MCF 10A (cell line): ENCODE measurements around the gene PIGU. TPM values are rescaled to one million over a fixed set of nuclear protein-coding genes. Genes with fewer than 3 reads are reported as not detected.

Source experiments
- BruUV-seq: library from RNA; stranded (reverse); fragments of 400-500 nt; replicated peaks from 2 replicates; lab custom pipeline; 2021; lab: Mats Ljungman, UMichigan
- CTCF ChIA-PET: fragments of 300-600 bp; sonication (Branson Sonifier 250); formaldehyde crosslinking; extraction: SDS; loops from one replicate; lab custom pipeline; 2021; ENCODE audit warnings: antibody characterized with exemption, inconsistent platforms; lab: Yijun Ruan, JAX
- POLR2A ChIA-PET: fragments of 300-600, 350-650 bp; sonication (Branson Sonifier 250); formaldehyde crosslinking; extraction: SDS; loops from one replicate; lab custom pipeline; 2020; ENCODE audit warnings: antibody characterized with exemption, inconsistent platforms; lab: Yijun Ruan, JAX
- DNase-seq: peaks from one replicate; pipeline ENCODE4 v3.0.0-alpha.2; 2018; ENCODE audit not compliant: unreplicated experiment
- H3K27ac Mint-ChIP-seq: one replicate; pipeline ENCODE4 v1.8.0; 2022; ENCODE audit warnings: mild to moderate bottlenecking, low read depth, mixed read lengths; ENCODE audit not compliant: unreplicated experiment
- H3K27me3 Mint-ChIP-seq: one replicate; pipeline ENCODE4 v1.8.0; 2022; ENCODE audit warnings: mixed read lengths; ENCODE audit not compliant: insufficient read depth, unreplicated experiment
- H3K36me3 Mint-ChIP-seq: one replicate; pipeline ENCODE4 v1.8.0; 2022; ENCODE audit warnings: mild to moderate bottlenecking, moderate library complexity, mixed read lengths; ENCODE audit not compliant: insufficient read depth, unreplicated experiment
- H3K4me1 Mint-ChIP-seq: one replicate; pipeline ENCODE4 v1.8.0; 2022; ENCODE audit warnings: mixed read lengths; ENCODE audit not compliant: insufficient read depth, unreplicated experiment
- H3K4me3 Mint-ChIP-seq: one replicate; pipeline ENCODE4 v1.8.0; 2022; ENCODE audit warnings: mild to moderate bottlenecking, moderate library complexity, mixed read lengths; ENCODE audit not compliant: unreplicated experiment
- H3K9me3 Mint-ChIP-seq: one replicate; pipeline ENCODE4 v1.8.0; 2022; ENCODE audit warnings: mixed read lengths; ENCODE audit not compliant: unreplicated experiment
- CTCF ChIP-seq: fragments of 200-600 bp; IDR thresholded peaks from one replicate; pipeline ENCODE4 v1.8.0; 2022; ENCODE audit warnings: antibody characterized with exemption, mild to moderate bottlenecking; ENCODE audit not compliant: unreplicated experiment
- intact Hi-C: fragments of 100-400 bp; cut with micrococcal nuclease; formaldehyde crosslinking; loops from 2 replicates; pipeline ENCODE4 v1.14.1; 2022
- total RNA-seq: library from RNA; stranded (reverse); gene quantifications from 2 replicates; pipeline ENCODE4 v1.2.3, GENCODE V29; 2022

Gene PIGU
- total RNA-seq, 1 experiment from 2014 or later, result 14.5 TPM

GRCh38 chr20:34582221-34582620 is 94.7 kb downstream of the PIGU start:
- H3K4me3 Mint-ChIP-seq, result no peak overlapping the region
- no peaks in the 10 kb centered on the region for H3K27me3 Mint-ChIP-seq
- peaks cover 5% of the 10 kb centered on the region for H3K36me3 Mint-ChIP-seq
- DNase-seq, result no peak
- ChIA-PET CTCF (interaction anchor here (0.6 to 7.7 kb wide), 2 partner anchors 185 to 271 kb away, joined by 3 to 136 read pairs; no protein-coding TSS in a partner anchor), POLR2A (interaction anchor here (0.7 to 1.4 kb wide), 3 partner anchors 39 to 137 kb away, joined by 3 read pairs; partner anchors contain the start of gene PIGU)
- no peak overlapping the region for H3K27ac Mint-ChIP-seq
- intact Hi-C loops, result no loop called here
- no TSS peak for BruUV-seq
- TF ChIP-seq CTCF, result no peak
- H3K4me1 Mint-ChIP-seq, result no peaks in the 10 kb centered on the region
- H3K9me3 Mint-ChIP-seq, result no peaks in the 10 kb centered on the region

GRCh38 chr20:34581341-34582184 is 95.3 kb downstream of the PIGU start:
- no peaks in the 10 kb centered on the region for H3K9me3 Mint-ChIP-seq
- H3K27ac Mint-ChIP-seq, result no peak overlapping the region
- H3K4me1 Mint-ChIP-seq, result no peaks in the 10 kb centered on the region
- peaks cover 5% of the 10 kb centered on the region for H3K36me3 Mint-ChIP-seq
- POLR2A ChIA-PET, result interaction anchor here (0.7 to 3.7 kb wide), 5 partner anchors 40 to 138 kb away, joined by 3 to 36 read pairs (median 3); partner anchors contain the start of genes PIGU and TP53INP2
- intact Hi-C loops, result no loop called here
- CTCF ChIA-PET, result interaction anchor here (0.6 to 7.7 kb wide), 3 partner anchors 174 to 271 kb away, joined by 3 to 136 read pairs (median 41); no protein-coding TSS in a partner anchor
- BruUV-seq, result no TSS peak
- TF ChIP-seq CTCF, result no peak
- DNase-seq, result no peak
- H3K27me3 Mint-ChIP-seq, result no peaks in the 10 kb centered on the region
- H3K4me3 Mint-ChIP-seq, result no peak overlapping the region

- no peak for TF ChIP-seq CTCF
- no TSS peak for BruUV-seq
- Mint-ChIP-seq H3K36me3 (peaks cover 5% of the 10 kb centered on the region), H3K9me3 (no peaks in the 10 kb centered on the region), H3K27ac (no peak overlapping the region), H3K27me3 (no peaks in the 10 kb centered on the region), H3K4me1 (no peaks in the 10 kb centered on the region), H3K4me3 (no peak overlapping the region)
- ChIA-PET POLR2A (interaction anchor here (0.6 to 3.7 kb wide), 10 partner anchors 16 to 538 kb away, joined by 3 to 36 read pairs (median 3); partner anchors contain the start of gene TP53INP2), CTCF (interaction anchor here (0.7 to 7.7 kb wide), 25 partner anchors 9 to 383 kb away, joined by 3 to 136 read pairs (median 4); partner anchors contain the start of gene TP53INP2)
- no peak for DNase-seq
- intact Hi-C loops, result loop anchor here (1.0 to 2.0 kb wide), 3 partner anchors 125 to 267 kb away; no protein-coding TSS in a partner anchor
These were observed 96.6 kb downstream of the PIGU start for GRCh38 chr20:34579979-34580940.
